Activated naive CD8-positive, alpha-beta T cell (primary cell): ENCODE results near the gene CDC42SE2.
"Not testable (repeated sequence)": the region's sequence is repeated elsewhere in the genome, so short reads cannot be mapped to it uniquely, and the experiment has no call there.

Experiments used
- H3K27ac Mint-ChIP-seq: one replicate; pipeline ENCODE4 v1.8.0; 2021; ENCODE audit warnings: mixed read lengths
- H3K27me3 Mint-ChIP-seq: one replicate; pipeline ENCODE4 v1.8.0; 2021; ENCODE audit warnings: mixed read lengths
- H3K36me3 Mint-ChIP-seq: one replicate; pipeline ENCODE4 v1.8.0; 2021; ENCODE audit warnings: mixed read lengths
- H3K4me1 Mint-ChIP-seq: one replicate; pipeline ENCODE4 v1.8.0; 2021; ENCODE audit warnings: low read depth, mixed read lengths
- H3K4me3 Mint-ChIP-seq: one replicate; pipeline ENCODE4 v1.8.0; 2021; ENCODE audit warnings: mild to moderate bottlenecking, mixed read lengths
- H3K9me3 Mint-ChIP-seq: one replicate; pipeline ENCODE4 v1.8.0; 2021; ENCODE audit warnings: low read depth, mixed read lengths

CDC42SE2 gene

DNA sequence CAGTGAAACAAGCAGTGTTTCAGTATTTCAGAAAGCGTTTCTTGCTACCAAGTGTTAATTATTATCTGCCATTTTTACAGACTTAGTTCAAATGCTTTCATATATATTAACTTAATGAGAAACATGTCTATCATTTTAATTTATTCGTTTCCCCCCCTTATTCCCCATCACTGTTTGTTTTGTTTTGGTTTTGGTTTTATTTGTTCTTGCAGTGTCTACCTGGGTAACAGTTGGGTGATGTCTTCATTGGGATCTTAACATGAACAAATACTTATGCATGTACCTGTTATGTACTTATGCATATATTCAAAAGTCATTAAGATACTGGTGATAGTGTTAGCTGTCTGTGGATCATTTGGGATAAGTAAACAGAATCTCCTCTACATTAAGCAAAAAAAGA is 108.0 kb downstream of the CDC42SE2 start:
- Mint-ChIP-seq H3K9me3 (peaks cover 7% of the 10 kb centered on the region), H3K4me3 (peak overlapping the region; percentile 34), H3K4me1 (peaks cover 91% of the 10 kb centered on the region), H3K27me3 (no peaks in the 10 kb centered on the region), H3K27ac (peak overlapping the region; percentile 92), H3K36me3 (peaks cover 32% of the 10 kb centered on the region)

DNA sequence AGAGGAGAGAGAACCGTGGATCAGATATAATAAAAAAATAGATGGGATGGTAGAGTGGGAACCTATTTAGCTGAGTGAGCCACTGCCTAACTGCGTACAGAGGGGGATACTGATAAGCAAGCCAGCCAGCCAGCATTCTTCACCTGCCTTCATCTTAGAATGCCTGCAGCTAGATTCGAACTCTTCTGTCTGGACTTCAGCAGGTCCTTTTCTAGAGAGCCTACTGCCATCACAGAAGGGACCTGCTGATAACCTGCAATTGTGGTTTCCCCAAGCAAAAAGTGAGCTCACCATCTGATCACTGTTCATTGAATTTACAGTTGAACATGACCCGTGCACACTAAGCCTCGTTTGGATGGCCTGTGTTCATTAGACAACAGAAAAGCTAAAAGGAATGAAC is 109.4 kb downstream of the CDC42SE2 start:
- peaks cover 4% of the 10 kb centered on the region for H3K9me3 Mint-ChIP-seq
- peak overlapping the region; percentile 92 for H3K27ac Mint-ChIP-seq
- H3K27me3 Mint-ChIP-seq = no peaks in the 10 kb centered on the region
- H3K4me1 Mint-ChIP-seq = peaks cover 92% of the 10 kb centered on the region
- H3K4me3 Mint-ChIP-seq = peak overlapping the region; percentile 38
- peaks cover 25% of the 10 kb centered on the region for H3K36me3 Mint-ChIP-seq

DNA sequence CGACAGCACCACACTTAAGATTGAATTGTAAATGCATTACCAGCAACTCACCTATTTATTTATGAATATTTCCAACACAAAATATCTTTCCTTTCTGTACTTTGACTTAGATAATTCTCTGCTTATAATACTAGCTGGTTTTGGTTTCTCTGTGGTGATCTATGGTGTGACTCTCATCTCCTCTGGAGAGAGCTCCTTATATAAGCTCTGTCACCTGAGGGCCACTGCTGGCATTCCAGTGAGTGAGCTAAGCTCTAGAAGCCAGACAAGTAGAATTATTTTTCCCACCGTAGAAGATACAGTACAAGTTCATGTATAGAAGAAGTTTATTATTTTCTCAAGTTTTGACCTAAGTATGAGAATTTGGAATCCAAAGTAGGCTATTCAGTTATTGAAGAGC is 111.5 kb downstream of the CDC42SE2 start:
- Mint-ChIP-seq H3K4me1 (peaks cover 92% of the 10 kb centered on the region), H3K36me3 (peaks cover 20% of the 10 kb centered on the region), H3K27ac (peak overlapping the region; percentile 97), H3K9me3 (peaks cover 4% of the 10 kb centered on the region), H3K4me3 (peak overlapping the region; percentile 34), H3K27me3 (no peaks in the 10 kb centered on the region)

DNA sequence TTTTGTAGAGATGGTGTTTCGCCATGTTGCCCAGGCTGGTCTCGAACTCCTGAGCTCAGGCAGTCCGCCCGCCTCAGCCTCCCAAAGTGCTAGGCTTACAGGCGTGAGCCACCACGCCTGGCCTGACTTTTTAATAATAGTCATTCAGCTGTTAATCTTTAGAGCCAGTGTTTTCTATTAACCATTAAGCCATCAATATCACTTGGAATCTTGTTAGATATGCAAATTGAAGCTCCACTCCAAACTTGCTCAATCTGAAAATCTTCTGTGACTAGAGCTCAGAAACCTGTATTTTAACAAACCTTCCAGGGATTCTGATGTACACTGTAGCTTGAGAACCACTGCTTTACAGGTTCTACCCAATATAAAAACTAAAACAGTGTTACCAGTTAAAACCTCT is 113.5 kb downstream of the CDC42SE2 start:
- Mint-ChIP-seq H3K9me3 (no peaks in the 10 kb centered on the region), H3K27me3 (no peaks in the 10 kb centered on the region), H3K4me1 (peaks cover 92% of the 10 kb centered on the region), H3K36me3 (peaks cover 22% of the 10 kb centered on the region), H3K4me3 (no peak overlapping the region), H3K27ac (peak overlapping the region; percentile 97)

DNA sequence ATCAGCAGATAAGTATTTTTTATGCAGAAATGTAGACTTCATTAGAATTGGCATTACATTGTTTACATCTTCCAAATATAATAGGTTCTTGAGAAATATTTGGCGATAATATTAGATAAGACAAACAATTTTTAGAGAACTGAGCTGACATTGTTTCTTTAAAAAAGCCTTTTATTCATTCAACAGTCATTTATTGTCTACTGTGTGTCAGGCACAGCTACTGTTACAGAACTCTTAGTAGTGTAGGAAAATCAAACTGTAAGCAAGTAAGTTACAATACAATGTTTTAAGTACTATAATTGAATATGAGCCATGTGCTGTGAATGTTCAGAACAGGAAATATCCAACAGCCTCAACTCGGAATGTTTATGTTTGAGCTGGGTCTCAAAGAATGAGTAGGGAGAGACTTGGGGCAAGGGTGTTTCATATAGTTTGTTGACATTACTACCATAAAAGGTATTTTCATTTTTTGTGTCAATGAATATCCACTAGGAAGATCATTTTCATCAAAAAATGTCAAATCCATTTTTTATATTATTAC is 114.0 kb downstream of the CDC42SE2 start:
- Mint-ChIP-seq H3K4me3 (peak overlapping the region; percentile 30), H3K27ac (peak overlapping the region; percentile 97), H3K4me1 (peaks cover 92% of the 10 kb centered on the region), H3K36me3 (peaks cover 22% of the 10 kb centered on the region), H3K9me3 (no peaks in the 10 kb centered on the region), H3K27me3 (no peaks in the 10 kb centered on the region)

DNA sequence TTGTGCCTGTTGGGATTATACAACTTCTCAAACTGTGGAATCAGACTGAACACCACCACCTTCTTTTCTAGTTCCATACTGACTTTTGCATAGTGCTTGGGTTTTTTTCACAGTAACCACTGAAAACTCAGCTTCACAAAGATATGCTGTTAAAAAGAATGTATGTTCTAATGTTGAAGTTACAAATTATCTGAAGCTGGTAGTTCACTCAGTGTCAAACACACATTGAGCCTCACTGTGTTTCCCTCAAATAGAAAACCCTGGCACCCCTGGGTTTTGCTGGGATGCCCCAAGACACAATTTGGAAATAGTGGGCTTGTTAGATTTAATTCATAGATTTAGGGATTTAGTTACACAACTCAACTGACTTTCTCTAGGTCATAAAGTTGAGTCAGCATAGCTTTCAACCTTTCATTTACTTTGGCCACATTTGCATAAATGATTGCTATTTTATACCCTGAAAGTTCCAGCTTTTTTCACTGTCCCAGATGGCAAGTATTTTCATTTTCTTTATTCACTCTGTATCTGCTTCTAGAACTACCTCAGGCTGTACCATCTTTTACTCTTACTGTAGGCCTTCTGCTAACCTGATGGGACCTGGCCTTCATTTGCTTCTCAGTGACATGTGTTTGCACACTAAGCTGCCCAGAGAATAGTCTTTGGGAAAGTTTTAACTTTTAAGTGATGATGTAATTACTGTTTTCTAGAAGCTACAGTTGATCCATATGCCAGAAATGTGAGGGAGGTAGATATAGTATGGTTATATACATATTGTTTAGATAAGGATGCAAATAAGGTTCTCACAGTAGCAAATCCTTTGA is 115.1 kb downstream of the CDC42SE2 start:
- H3K4me1 Mint-ChIP-seq = peaks cover 92% of the 10 kb centered on the region
- no peaks in the 10 kb centered on the region for H3K9me3 Mint-ChIP-seq
- H3K36me3 Mint-ChIP-seq = peaks cover 16% of the 10 kb centered on the region

DNA sequence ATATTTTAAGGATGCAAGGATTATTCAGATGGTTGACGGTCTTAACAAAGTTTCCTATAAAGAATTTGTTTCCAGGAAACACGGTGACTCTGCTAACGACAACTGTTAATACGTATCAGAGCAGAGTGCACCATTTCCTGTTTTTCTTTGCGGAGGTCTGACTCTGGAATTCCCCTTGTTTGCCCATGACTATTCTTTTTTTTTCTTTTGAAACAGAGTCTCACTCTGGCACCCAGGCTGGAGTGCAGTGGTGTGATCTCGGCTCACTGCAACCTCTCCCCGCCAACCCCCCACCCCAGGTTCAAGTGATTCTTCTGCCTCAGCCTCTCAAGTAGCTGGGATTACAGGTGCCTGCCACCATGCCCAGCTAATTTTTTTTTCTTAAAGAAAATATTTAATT is 115.9 kb downstream of the CDC42SE2 start:
- peaks cover 16% of the 10 kb centered on the region for H3K36me3 Mint-ChIP-seq
- peak overlapping the region; percentile 99 for H3K27ac Mint-ChIP-seq
- H3K4me3 Mint-ChIP-seq = peak overlapping the region; percentile 71

More for the DNA sequence above, 115.1 kb downstream of the CDC42SE2 start:
- H3K27ac Mint-ChIP-seq = peak overlapping the region; percentile 99
- peak overlapping the region; percentile 71 for H3K4me3 Mint-ChIP-seq
- H3K27me3 Mint-ChIP-seq = no peaks in the 10 kb centered on the region

DNA sequence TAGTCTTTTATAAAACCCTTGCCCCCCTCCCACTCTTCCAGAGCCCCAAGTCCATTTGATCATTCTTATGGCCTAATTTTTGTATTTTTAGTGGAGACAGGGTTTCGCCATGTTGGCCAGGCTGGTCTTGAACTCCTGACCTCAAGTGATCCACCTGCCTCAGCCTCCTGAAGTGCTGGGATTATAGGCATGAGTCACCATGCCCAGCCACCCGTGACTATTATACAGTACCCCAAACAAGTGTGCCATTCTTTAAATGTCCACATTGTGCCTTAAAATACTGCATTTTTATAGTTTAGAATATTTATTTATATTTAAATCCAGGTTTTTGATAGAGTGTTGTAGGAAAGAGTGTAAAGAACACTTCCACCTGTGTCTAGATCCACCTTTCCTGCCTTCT is 116.4 kb downstream of the CDC42SE2 start:
- peak overlapping the region; percentile 71 for H3K4me3 Mint-ChIP-seq
- peaks cover 94% of the 10 kb centered on the region for H3K4me1 Mint-ChIP-seq
- H3K27ac Mint-ChIP-seq = peak overlapping the region; percentile 99
- H3K27me3 Mint-ChIP-seq, H3K9me3 Mint-ChIP-seq: not testable (repeated sequence)
- H3K36me3 Mint-ChIP-seq = peaks cover 16% of the 10 kb centered on the region

More for the DNA sequence above, 115.9 kb downstream of the CDC42SE2 start:
- H3K27me3 Mint-ChIP-seq = no peaks in the 10 kb centered on the region
- H3K4me1 Mint-ChIP-seq = peaks cover 94% of the 10 kb centered on the region
- H3K9me3 Mint-ChIP-seq = no peaks in the 10 kb centered on the region

DNA sequence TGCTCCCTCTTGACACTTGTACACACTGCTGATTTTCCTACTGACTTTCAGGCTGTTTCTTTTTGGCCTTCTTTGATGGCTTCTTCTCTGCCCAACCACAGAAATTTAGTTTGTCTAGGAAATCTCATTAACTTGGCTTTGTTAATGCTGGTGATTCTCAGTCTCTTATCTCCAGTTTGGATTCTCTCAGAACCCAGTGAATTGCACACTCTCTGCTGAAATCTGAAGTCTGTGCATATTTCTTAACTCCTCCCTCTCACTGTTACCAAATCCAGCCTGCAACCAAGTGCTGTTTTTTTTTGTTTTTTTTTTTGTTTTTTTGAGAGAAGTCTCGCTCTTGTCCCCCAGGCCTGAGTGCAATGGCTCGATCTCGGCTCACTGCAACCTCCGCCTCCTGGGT is 117.2 kb downstream of the CDC42SE2 start:
- H3K36me3 Mint-ChIP-seq = peaks cover 13% of the 10 kb centered on the region
- no peaks in the 10 kb centered on the region for H3K9me3 Mint-ChIP-seq
- peak overlapping the region; percentile 71 for H3K4me3 Mint-ChIP-seq
- peak overlapping the region; percentile 99 for H3K27ac Mint-ChIP-seq
- peaks cover 93% of the 10 kb centered on the region for H3K4me1 Mint-ChIP-seq
- H3K27me3 Mint-ChIP-seq = no peaks in the 10 kb centered on the region

DNA sequence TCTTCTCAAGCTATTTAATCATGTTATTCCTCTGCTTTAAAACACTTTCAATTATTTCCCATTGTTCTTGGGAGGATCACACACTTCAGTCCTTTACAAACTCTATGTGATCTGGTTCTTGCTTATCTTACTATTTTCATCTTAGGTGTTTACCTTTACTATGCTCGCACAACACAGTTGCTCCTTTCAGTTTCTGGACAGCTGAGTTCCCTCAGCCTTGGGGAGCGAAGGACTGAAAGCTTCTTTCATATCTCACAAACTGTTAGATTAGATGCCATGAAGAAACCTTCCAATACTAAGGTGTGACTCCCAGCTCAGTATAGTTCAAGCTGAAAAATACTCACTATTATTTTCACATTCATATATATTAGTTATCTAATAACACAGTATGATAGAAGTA is 117.9 kb downstream of the CDC42SE2 start:
- Mint-ChIP-seq H3K4me1 (peaks cover 92% of the 10 kb centered on the region), H3K27me3 (no peaks in the 10 kb centered on the region), H3K36me3 (peaks cover 10% of the 10 kb centered on the region), H3K27ac (peak overlapping the region; percentile 99), H3K4me3 (peak overlapping the region; percentile 82), H3K9me3 (no peaks in the 10 kb centered on the region)

DNA sequence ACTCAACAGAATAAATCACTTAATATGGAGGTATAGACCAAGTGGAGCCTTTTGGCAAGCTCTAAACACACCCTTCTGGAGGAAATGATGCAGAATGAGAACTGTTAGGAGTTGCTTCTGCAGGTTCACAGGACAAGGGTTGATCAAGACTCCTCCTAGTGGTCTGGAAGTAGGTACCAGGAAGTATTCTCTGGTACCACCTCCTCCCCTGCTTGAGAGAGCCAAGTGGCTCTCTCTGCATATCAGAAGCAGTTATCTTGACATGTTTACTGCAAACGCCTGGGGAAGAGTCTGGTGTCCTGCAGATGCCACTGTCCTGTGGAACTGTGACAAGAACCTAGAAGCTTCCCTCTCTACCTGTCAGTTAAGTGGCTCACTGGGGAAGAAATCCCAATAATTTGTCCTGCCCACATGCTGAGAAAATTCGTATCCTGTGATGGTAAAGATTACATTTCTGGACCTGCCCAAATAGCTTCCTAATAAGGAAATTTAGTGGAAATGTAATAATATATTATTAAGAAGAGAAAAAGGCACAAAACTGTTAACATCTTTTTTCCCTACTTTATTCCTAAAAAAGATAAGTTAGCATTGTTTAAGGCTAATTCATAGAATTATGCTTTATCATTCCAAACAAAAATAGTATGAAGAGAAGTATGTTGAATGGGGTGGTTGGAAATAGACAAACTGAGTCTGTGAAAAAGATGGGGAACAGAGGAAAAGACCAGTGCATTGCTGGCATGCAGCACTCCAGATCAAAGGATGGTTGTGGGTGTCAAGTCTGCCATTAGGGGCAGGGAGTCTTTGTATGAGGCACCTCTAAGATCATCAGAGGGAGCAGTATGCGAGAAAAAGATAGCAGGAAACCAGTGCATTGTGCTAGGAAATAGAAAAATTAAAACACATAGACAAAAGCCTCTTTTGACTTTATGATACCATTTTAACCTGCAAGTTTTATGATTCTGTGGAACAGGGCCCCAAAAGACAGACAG is 118.8 kb downstream of the CDC42SE2 start:
- H3K4me3 Mint-ChIP-seq = peak overlapping the region; percentile 64
- H3K27me3 Mint-ChIP-seq = no peaks in the 10 kb centered on the region
- H3K9me3 Mint-ChIP-seq = no peaks in the 10 kb centered on the region
- H3K4me1 Mint-ChIP-seq = peaks cover 92% of the 10 kb centered on the region
- H3K27ac Mint-ChIP-seq = peak overlapping the region; percentile 99
- peaks cover 9% of the 10 kb centered on the region for H3K36me3 Mint-ChIP-seq

DNA sequence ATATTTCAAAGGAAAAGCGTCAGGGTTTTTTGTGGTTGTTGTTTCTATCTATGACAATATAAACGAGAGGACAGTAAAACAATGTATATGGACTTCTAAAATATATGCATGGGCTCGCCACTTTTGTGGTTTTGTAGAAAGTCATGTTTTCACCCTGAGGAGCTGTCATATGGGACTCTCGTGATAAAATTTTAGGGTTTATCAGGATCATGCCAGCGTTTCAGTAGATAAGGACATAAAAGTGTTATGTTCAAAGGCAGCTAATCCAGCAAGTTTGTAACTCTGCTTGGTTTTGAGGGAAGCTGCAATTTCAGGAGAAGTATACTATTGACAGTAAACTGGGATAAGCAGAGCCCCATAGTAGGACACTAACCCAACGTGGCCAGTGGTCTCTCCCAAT is 120.3 kb downstream of the CDC42SE2 start:
- Mint-ChIP-seq H3K27me3 (no peaks in the 10 kb centered on the region), H3K27ac (peak overlapping the region; percentile 99), H3K4me1 (peaks cover 86% of the 10 kb centered on the region), H3K4me3 (peak overlapping the region; percentile 61), H3K9me3 (no peaks in the 10 kb centered on the region), H3K36me3 (peaks cover 11% of the 10 kb centered on the region)

DNA sequence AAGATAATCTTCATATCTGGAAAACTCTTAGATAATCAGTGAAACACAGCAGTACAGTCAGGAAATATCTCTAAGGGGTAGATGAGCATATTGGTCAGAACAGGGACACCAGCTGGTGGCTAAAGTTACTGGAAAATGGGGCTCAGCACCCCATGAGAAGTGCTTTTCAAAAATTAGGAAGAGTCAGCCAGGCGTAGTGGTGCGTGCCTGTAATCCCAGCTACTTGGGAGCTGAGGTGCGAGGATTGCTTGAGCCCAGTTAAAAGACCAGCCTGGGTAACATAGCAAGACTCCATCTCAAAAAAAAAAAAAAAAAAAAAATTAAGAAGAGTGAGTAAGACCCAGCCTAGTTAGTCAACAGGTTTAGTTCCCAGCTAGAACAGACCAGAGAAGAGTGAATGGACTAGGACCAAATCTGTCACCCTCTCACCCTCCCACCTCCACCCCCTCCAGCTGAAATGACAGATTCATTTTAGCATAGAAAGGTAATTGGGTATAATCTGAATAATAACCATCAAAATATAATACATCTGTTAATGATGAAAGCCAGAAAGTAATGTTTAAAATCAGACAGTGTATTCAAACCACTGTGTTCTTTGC is 120.9 kb downstream of the CDC42SE2 start:
- Mint-ChIP-seq H3K27ac (peak overlapping the region; percentile 99), H3K27me3 (no peaks in the 10 kb centered on the region), H3K4me1 (peaks cover 86% of the 10 kb centered on the region), H3K9me3 (no peaks in the 10 kb centered on the region), H3K36me3 (peaks cover 11% of the 10 kb centered on the region), H3K4me3 (peak overlapping the region; percentile 61)

DNA sequence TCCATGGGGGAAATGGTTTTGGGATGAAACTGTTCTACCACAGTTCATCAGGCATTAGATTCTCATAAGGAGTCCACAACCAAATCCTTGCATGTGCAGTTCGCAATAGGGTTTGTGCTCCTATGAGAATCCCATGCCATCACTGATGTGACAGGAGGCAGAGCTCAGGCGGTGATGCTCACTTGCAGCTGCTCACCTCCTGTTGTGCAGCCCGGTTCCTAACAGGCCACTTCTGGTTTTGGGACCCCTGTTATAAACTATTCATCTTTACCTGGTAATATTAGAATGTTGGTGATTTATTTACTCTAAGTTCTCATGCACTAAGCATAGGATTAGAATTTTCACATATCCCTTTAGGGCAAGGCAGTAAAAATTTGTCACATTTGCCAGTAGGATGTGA is 122.3 kb downstream of the CDC42SE2 start:
- Mint-ChIP-seq H3K9me3 (no peaks in the 10 kb centered on the region), H3K27me3 (no peaks in the 10 kb centered on the region), H3K27ac (peak overlapping the region; percentile 99), H3K36me3 (peaks cover 10% of the 10 kb centered on the region), H3K4me1 (peaks cover 86% of the 10 kb centered on the region), H3K4me3 (no peak overlapping the region)
